ENCODE results near the gene DYDC1. TPM values are rescaled to one million over a fixed set of nuclear protein-coding genes. Genes with fewer than 3 reads are reported as not detected.

DYDC1 gene
- total and polyA plus RNA-seq, 2 donors (not counting 3 experiments of a cell fraction or from before 2014, with no cell fraction given): not detected

DNA sequence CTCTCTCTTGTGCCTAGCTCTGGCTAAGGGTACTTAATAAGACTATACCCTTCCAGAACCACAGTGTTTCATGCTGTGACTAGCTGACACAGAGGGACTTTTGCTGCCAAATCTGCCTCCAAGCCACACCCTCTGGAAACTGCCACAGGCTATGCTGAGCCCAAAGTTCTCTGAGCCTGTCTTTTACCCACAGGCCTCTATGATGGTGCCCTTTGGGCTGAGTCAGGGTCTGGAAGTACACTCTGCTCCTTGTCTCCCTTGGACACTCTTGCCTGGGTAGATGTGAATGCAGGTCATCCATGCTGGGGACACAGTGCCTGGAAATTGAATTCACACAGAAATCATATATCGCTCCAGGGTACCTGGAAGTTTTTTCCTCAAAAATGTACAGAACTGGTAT is 22.6 kb downstream of the DYDC1 start:
- TF ChIP-seq POLR2AphosphoS5 (IDR thresholded peaks at IDR 0.05; ENCODE audit: insufficient read depth, low read depth, low read length): no peak
- Histone ChIP-seq H2AFZ (ENCODE audit: low read depth, low read length) (no peak overlapping the region), H3K79me2 (ENCODE audit: control insufficient read depth, insufficient read depth, low read length) (no peaks in the 10 kb centered on the region), H3K4me3 (replicated peaks in 1 of 3; ENCODE audit: insufficient read depth in 1 of 3, low read depth in 1 of 3, low read length in 3 of 3) (no peak overlapping the region), H3K27me3 (ENCODE audit: control insufficient read depth in 2 of 2, insufficient read depth in 2 of 2, low read length in 2 of 2) (peaks cover 2 to 8% of the 10 kb centered on the region in 2 experiments), H3K36me3 (ENCODE audit: control insufficient read depth in 2 of 2, extremely low read depth in 1 of 2, insufficient read depth in 2 of 2, low read length in 2 of 2) (no peaks in the 10 kb centered on the region), H3K4me1 (ENCODE audit: control insufficient read depth, extremely low read depth, insufficient read depth, low read length) (no peaks in the 10 kb centered on the region), H3K9me3 (replicated peaks; ENCODE audit: control insufficient read depth, insufficient read depth, low read length) (no peaks in the 10 kb centered on the region), H3K4me2 (ENCODE audit: insufficient read depth, low read length) (no peak overlapping the region), H4K20me1 (replicated peaks; ENCODE audit: control insufficient read depth, extremely low read depth, insufficient read depth, low read length) (no peaks in the 10 kb centered on the region), H3K9me1 (replicated peaks; ENCODE audit: control insufficient read depth, extremely low read depth, insufficient read depth, low read length) (no peaks in the 10 kb centered on the region), H3K9ac (replicated peaks; ENCODE audit: extremely low read depth, insufficient read depth, low read length) (no peak overlapping the region), H3K27ac (ENCODE audit: insufficient read depth, low read depth, low read length) (no peak overlapping the region)
- DNase-seq (ENCODE audit: low read depth, low spot score): no peak
- BruUV-seq (replicated peaks): no TSS peak
- POLR2A ChIA-PET: no interaction called here
- FAIRE-seq: no peak
- intact Hi-C loops (cut with micrococcal nuclease): no loop called here
- dilution Hi-C loops (cut with MboI; ENCODE audit: extremely low pct_ligation_motif_present, low sequenced_read_pairs): no loop called here
- CTCF ChIA-PET: interaction anchor here (0.6 to 1.1 kb wide), 2 partner anchors 15 to 29 kb away, joined by 3 to 6 read pairs; no protein-coding TSS in a partner anchor

DNA sequence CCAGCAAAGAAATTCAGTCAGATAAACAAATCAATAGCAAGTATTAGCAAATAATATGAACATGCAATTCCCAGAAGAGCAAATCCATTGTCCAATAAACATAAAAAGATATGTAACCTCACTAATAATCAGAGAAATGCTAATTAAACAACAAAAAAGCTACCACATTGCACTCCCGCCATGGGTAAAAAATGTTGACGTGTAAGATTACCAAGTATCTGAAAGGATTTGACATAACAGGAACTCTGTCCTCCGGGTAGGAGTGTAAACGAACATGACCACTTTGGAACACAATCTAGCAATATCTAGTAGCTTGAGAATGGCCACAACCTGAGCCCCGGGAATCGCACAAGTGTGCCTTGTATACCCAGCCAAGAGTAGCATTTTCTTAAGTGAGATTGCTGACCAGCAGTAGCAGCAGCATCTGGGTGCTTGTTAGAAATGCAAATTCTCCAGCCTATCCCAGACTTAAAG is 31.6 kb downstream of the DYDC1 start:
- FAIRE-seq: no peak
- dilution Hi-C loops (cut with MboI; ENCODE audit: extremely low pct_ligation_motif_present, low sequenced_read_pairs): no loop called here

More for the DNA sequence above, 31.6 kb downstream of the DYDC1 start:
- CTCF ChIA-PET: no interaction called here
- Histone ChIP-seq H3K79me2 (ENCODE audit: control insufficient read depth, insufficient read depth, low read length) (no peaks in the 10 kb centered on the region), H3K4me2 (ENCODE audit: insufficient read depth, low read length) (no peak overlapping the region), H3K36me3 (ENCODE audit: control insufficient read depth in 2 of 2, extremely low read depth in 1 of 2, insufficient read depth in 2 of 2, low read length in 2 of 2) (no peaks in the 10 kb centered on the region), H3K4me1 (ENCODE audit: control insufficient read depth, extremely low read depth, insufficient read depth, low read length) (no peaks in the 10 kb centered on the region), H3K27ac (ENCODE audit: insufficient read depth, low read depth, low read length) (no peak overlapping the region), H3K9me1 (replicated peaks; ENCODE audit: control insufficient read depth, extremely low read depth, insufficient read depth, low read length) (no peaks in the 10 kb centered on the region), H3K27me3 (ENCODE audit: control insufficient read depth in 2 of 2, insufficient read depth in 2 of 2, low read length in 2 of 2) (peaks cover 5 to 7% of the 10 kb centered on the region in 2 experiments), H3K9ac (replicated peaks; ENCODE audit: extremely low read depth, insufficient read depth, low read length) (no peak overlapping the region), H3K4me3 (replicated peaks in 1 of 3; ENCODE audit: insufficient read depth in 1 of 3, low read depth in 1 of 3, low read length in 3 of 3) (no peak overlapping the region), H3K9me3 (replicated peaks; ENCODE audit: control insufficient read depth, insufficient read depth, low read length) (no peaks in the 10 kb centered on the region), H2AFZ (ENCODE audit: low read depth, low read length) (no peak overlapping the region), H4K20me1 (replicated peaks; ENCODE audit: control insufficient read depth, extremely low read depth, insufficient read depth, low read length) (no peaks in the 10 kb centered on the region)
- POLR2A ChIA-PET: no interaction called here
- DNase-seq (ENCODE audit: low read depth, low spot score): no peak
- BruUV-seq (replicated peaks): no TSS peak
- intact Hi-C loops (cut with micrococcal nuclease): no loop called here
- no peak for TF ChIP-seq POLR2A (IDR thresholded peaks at IDR 0.05; ENCODE audit: low read depth, low read length)
- no peak for TF ChIP-seq EZH2 (IDR thresholded peaks at IDR 0.05; ENCODE audit: borderline replicate concordance, low read depth, low read length, severe bottlenecking)
- no peak for TF ChIP-seq GATA2 (IDR thresholded peaks at IDR 0.05; ENCODE audit: insufficient read depth, insufficient read length, low read depth, low read length)
- TF ChIP-seq JUN (IDR thresholded peaks at IDR 0.05; ENCODE audit: borderline replicate concordance, insufficient read depth, insufficient read length, low read depth): no peak

Data from endothelial cell of umbilical vein (primary cell).